Liver (tissue), 9 donors: Measurements from ENCODE around the gene TMEM125. TPM values are rescaled to one million over a fixed set of nuclear protein-coding genes. Genes with fewer than 3 reads are reported as not detected.

ENCODE experiments used
- DNase-seq: peaks from one replicate; pipeline ENCODE4 v3.0.0-alpha.2; 2017; ENCODE audit warnings: low spot score
- H3K27ac ChIP-seq, 2 donors: one replicate each; pipeline ENCODE4 v1.7.0; 2013; ENCODE audit warnings: inconsistent platforms in 2 of 2, low read length in 2 of 2, control low read depth in 1 of 2, low read depth in 1 of 2, mild to moderate bottlenecking in 1 of 2
- H3K27me3 ChIP-seq, 4 donors: one replicate each; pipeline versions ENCODE4 v1.6.1 to v1.7.0; 2013; ENCODE audit warnings: low read length in 3 of 4, inconsistent platforms in 1 of 4, mild to moderate bottlenecking in 1 of 4, moderate library complexity in 1 of 4; ENCODE audit not compliant: control insufficient read depth in 4 of 4, insufficient read depth in 4 of 4
- H3K36me3 ChIP-seq, 4 donors: one replicate each; pipeline versions ENCODE4 v1.6.1 to v1.7.0; 2013; ENCODE audit warnings: low read length in 3 of 4, mild to moderate bottlenecking in 3 of 4, low read depth in 1 of 4, moderate library complexity in 1 of 4; ENCODE audit not compliant: control insufficient read depth in 4 of 4, insufficient read depth in 3 of 4
- H3K4me1 ChIP-seq, 4 donors: one replicate each; pipeline versions ENCODE4 v1.6.1 to v1.7.0; 2013; ENCODE audit warnings: low read length in 3 of 4, mild to moderate bottlenecking in 3 of 4, moderate library complexity in 1 of 4; ENCODE audit not compliant: control insufficient read depth in 4 of 4, insufficient read depth in 4 of 4
- H3K4me3 ChIP-seq, 3 donors: one replicate each; pipeline versions ENCODE4 v1.6.1 to v1.7.0; 2013; ENCODE audit warnings: low read length in 3 of 3, control low read depth in 1 of 3, low read depth in 1 of 3, mild to moderate bottlenecking in 1 of 3
- H3K9ac ChIP-seq, 2 donors: one replicate each; pipeline ENCODE4 v1.7.0; 2013; ENCODE audit warnings: low read length in 2 of 2, mild to moderate bottlenecking in 2 of 2, moderate library complexity in 2 of 2, control low read depth in 1 of 2, low read depth in 1 of 2
- H3K9me3 ChIP-seq, 4 donors: one replicate each; pipeline versions ENCODE4 v1.6.1 to v1.7.0; 2013; ENCODE audit warnings: low read length in 3 of 4; ENCODE audit not compliant: control insufficient read depth in 4 of 4
- ATF3 ChIP-seq: IDR thresholded peaks from 2 replicates; pipeline ENCODE4 v1.6.1; 2016; ENCODE audit warnings: antibody characterized with exemption
- CTCF ChIP-seq: fragments of 150-350 bp; IDR thresholded peaks from 2 replicates; pipeline ENCODE4 v1.5.1; 2017; ENCODE audit warnings: improper control_type of control experiment, low read depth, low read length; ENCODE audit not compliant: missing input control
- EGR1 ChIP-seq, 2 donors: IDR thresholded peaks; 2 replicates each; pipeline ENCODE4 v1.6.1; 2016 to 2018; ENCODE audit warnings: antibody characterized with exemption in 2 of 2, low read depth in 2 of 2
- FOXA1 ChIP-seq: IDR thresholded peaks from 2 replicates; pipeline ENCODE4 v1.6.1; 2016; ENCODE audit warnings: antibody characterized with exemption
- FOXA2 ChIP-seq: IDR thresholded peaks from 2 replicates; pipeline ENCODE4 v1.6.1; 2016; ENCODE audit warnings: antibody characterized with exemption
- GABPA ChIP-seq, 2 donors: IDR thresholded peaks in 1 of 2; conservative IDR thresholded peaks in 1 of 2; 2 replicates each; pipeline ENCODE4 v1.6.1; 2016; ENCODE audit warnings: antibody characterized with exemption in 2 of 2, mild to moderate bottlenecking in 1 of 2, moderate library complexity in 1 of 2
- HNF4A ChIP-seq, 2 donors: conservative IDR thresholded peaks; 2 replicates each; pipeline ENCODE4 v1.6.1; 2016; ENCODE audit warnings: antibody characterized with exemption in 2 of 2, mild to moderate bottlenecking in 2 of 2
- HNF4G ChIP-seq: IDR thresholded peaks from 2 replicates; pipeline ENCODE4 v1.6.1; 2016; ENCODE audit warnings: antibody characterized with exemption
- JUND ChIP-seq, 2 donors: IDR thresholded peaks; 2 replicates each; pipeline ENCODE4 v1.6.1; 2016; ENCODE audit warnings: antibody characterized with exemption in 2 of 2
- NR2F2 ChIP-seq: IDR thresholded peaks from 2 replicates; pipeline ENCODE4 v1.6.1; 2016; ENCODE audit warnings: antibody characterized with exemption
- RAD21 ChIP-seq, 2 donors: IDR thresholded peaks; 2 replicates each; pipeline ENCODE4 v1.6.1; 2016; ENCODE audit warnings: antibody characterized with exemption in 2 of 2, mild to moderate bottlenecking in 2 of 2
- REST ChIP-seq: IDR thresholded peaks from 2 replicates; pipeline ENCODE4 v1.6.1; 2016; ENCODE audit warnings: antibody characterized with exemption, mild to moderate bottlenecking
- RXRA ChIP-seq, 2 donors: IDR thresholded peaks; 2 replicates each; pipeline ENCODE4 v1.6.1; 2017 to 2018; ENCODE audit warnings: antibody characterized with exemption in 2 of 2, mild to moderate bottlenecking in 1 of 2
- SP1 ChIP-seq: IDR thresholded peaks from 2 replicates; pipeline ENCODE4 v1.6.1; 2018; ENCODE audit warnings: antibody characterized with exemption, mild to moderate bottlenecking
- TAF1 ChIP-seq: conservative IDR thresholded peaks from 2 replicates; pipeline ENCODE4 v1.6.1; 2016; ENCODE audit warnings: antibody characterized with exemption, mild to moderate bottlenecking
- YY1 ChIP-seq: IDR thresholded peaks from 2 replicates; pipeline ENCODE4 v1.6.1; 2016; ENCODE audit warnings: antibody characterized with exemption, mild to moderate bottlenecking
- WGBS: extraction: QIAGEN DNeasy Blood & Tissue Kit; methylation state at CpG from one replicate; pipeline ENCODE4 v1.1.7; 2013; 5-methylcytosine and 5-hydroxymethylcytosine counted together
- polyA plus RNA-seq, 2 donors: library from polyadenylated mRNA; stranded (reverse) in 1 of 2; unstranded in 1 of 2; fragments of 200-250 nt in 1 of 2; fragments of >200 nt in 1 of 2; fragmentation: Nextera tagmentation in 1 of 2; extraction: Ambion mirVana in 1 of 2; gene quantifications; one replicate each; pipeline versions ENCODE4 v1.2.1 to v1.2.3, GENCODE V29; 2013 to 2015
- total RNA-seq, 2 donors: library from RNA; depleted of rRNA; stranded (reverse); fragments of >200 nt; gene quantifications; one replicate each; pipeline ENCODE4 v1.2.3, GENCODE V29; 2014
- TF ChIP-seq, protein P1 (sequence below): IDR thresholded peaks from 2 replicates; pipeline ENCODE4 v1.6.1; 2016; ENCODE audit warnings: antibody characterized with exemption
- TF ChIP-seq, protein P2 (sequence below): IDR thresholded peaks from 2 replicates; pipeline ENCODE4 v1.6.1; 2016; ENCODE audit warnings: antibody characterized with exemption
- donor health status: healthy.
- donor health status: healthy.
- donor health status: healthy.
- donor health status: healthy.
- donor health status: healthy.

Gene TMEM125
- total and polyA plus RNA-seq, 4 donors = 0.21 to 1.0 (median 0.69) TPM

- TF ChIP-seq, protein P1, sequence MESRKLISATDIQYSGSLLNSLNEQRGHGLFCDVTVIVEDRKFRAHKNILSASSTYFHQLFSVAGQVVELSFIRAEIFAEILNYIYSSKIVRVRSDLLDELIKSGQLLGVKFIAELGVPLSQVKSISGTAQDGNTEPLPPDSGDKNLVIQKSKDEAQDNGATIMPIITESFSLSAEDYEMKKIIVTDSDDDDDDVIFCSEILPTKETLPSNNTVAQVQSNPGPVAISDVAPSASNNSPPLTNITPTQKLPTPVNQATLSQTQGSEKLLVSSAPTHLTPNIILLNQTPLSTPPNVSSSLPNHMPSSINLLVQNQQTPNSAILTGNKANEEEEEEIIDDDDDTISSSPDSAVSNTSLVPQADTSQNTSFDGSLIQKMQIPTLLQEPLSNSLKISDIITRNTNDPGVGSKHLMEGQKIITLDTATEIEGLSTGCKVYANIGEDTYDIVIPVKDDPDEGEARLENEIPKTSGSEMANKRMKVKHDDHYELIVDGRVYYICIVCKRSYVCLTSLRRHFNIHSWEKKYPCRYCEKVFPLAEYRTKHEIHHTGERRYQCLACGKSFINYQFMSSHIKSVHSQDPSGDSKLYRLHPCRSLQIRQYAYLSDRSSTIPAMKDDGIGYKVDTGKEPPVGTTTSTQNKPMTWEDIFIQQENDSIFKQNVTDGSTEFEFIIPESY = no peak
- TF ChIP-seq JUND (IDR thresholded peaks at IDR 0.05) (no peak), HNF4A (conservative IDR thresholded peaks at IDR 0.05) (no peak), RAD21 (IDR thresholded peaks at IDR 0.05) (no peak), HNF4G (no peak)
Measured at GRCh38 chr1:43232074-43232473, 37.7 kb upstream of the TMEM125 start (continued).

- no peak for TF ChIP-seq SP1
- TF ChIP-seq, protein P1 = no peak
- TF ChIP-seq RXRA (IDR thresholded peaks at IDR 0.05) = no peak
- no peak for TF ChIP-seq GABPA (IDR thresholded peaks at IDR 0.05 in 1 of 2, conservative IDR thresholded peaks at IDR 0.05 in 1 of 2)
- TF ChIP-seq RAD21 (IDR thresholded peaks at IDR 0.05) = no peak
- TF ChIP-seq REST = no peak
- TF ChIP-seq FOXA1 = no peak
- no peak for TF ChIP-seq YY1
- no peak for TF ChIP-seq CTCF
- TF ChIP-seq EGR1 (IDR thresholded peaks at IDR 0.05; ENCODE audit: low read depth in 2 of 2) = no peak
- no peak for TF ChIP-seq ATF3
- TF ChIP-seq NR2F2 = no peak
- no peak for TF ChIP-seq HNF4G
- TF ChIP-seq JUND (IDR thresholded peaks at IDR 0.05) = no peak
- TF ChIP-seq TAF1 = no peak
- TF ChIP-seq, protein P2, sequence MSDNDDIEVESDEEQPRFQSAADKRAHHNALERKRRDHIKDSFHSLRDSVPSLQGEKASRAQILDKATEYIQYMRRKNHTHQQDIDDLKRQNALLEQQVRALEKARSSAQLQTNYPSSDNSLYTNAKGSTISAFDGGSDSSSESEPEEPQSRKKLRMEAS = no peak
- TF ChIP-seq HNF4A (conservative IDR thresholded peaks at IDR 0.05) = no peak
- no peak for TF ChIP-seq FOXA2
- no peaks in the 10 kb centered on the region for H3K27me3 ChIP-seq
- H3K27ac ChIP-seq = no peak overlapping the region
- H3K9ac ChIP-seq = no peak overlapping the region
- no peaks in the 10 kb centered on the region for H3K36me3 ChIP-seq
- H3K4me3 ChIP-seq = no peak overlapping the region
- WGBS = 88% methylated on average over 4 of the region's 4 CpGs
- no peaks in the 10 kb centered on the region for H3K9me3 ChIP-seq
- peaks cover 5 to 50% (median 41%) of the 10 kb centered on the region in 4 donors for H3K4me1 ChIP-seq
- peak; percentile 13 for DNase-seq
Measured at GRCh38 chr1:43232482-43232881, 37.3 kb upstream of the TMEM125 start.
